Karpas-422 (cell line): ENCODE data around the gene CLIP3. TPM values are rescaled to one million over a fixed set of nuclear protein-coding genes. Genes with fewer than 3 reads are reported as not detected.

Source experiments
- DNase-seq: peaks from one replicate; pipeline ENCODE4 v3.0.0-alpha.2; 2015
- H2AFZ ChIP-seq: fragments of 200-600 bp; sonication (generic); 2 replicates; pipeline ENCODE4 v1.6.1; 2014; ENCODE audit warnings: antibody characterized with exemption, low read length, mixed read lengths
- H3K27ac ChIP-seq: fragments of 200-600 bp; sonication (generic); 2 replicates; pipeline ENCODE4 v1.5.1; 2014; ENCODE audit warnings: mild to moderate bottlenecking, low read length, moderate library complexity
- H3K27me3 ChIP-seq: fragments of 200-600 bp; sonication (generic); 2 replicates; pipeline ENCODE4 v1.6.1; 2014; ENCODE audit warnings: low read length, mixed read lengths
- H3K36me3 ChIP-seq: fragments of 200-600 bp; sonication (generic); 2 replicates; pipeline ENCODE4 v1.6.1; 2014; ENCODE audit warnings: low read length, mixed read lengths; ENCODE audit not compliant: insufficient read depth
- H3K4me1 ChIP-seq: fragments of 200-600 bp; sonication (generic); 2 replicates; pipeline ENCODE4 v1.6.1; 2014; ENCODE audit warnings: mild to moderate bottlenecking, low read length, mixed read lengths
- H3K4me2 ChIP-seq: fragments of 200-600 bp; sonication (generic); 2 replicates; pipeline ENCODE4 v1.6.1; 2014; ENCODE audit warnings: low read length, low read depth, mild to moderate bottlenecking; ENCODE audit not compliant: poor library complexity, severe bottlenecking
- H3K4me3 ChIP-seq: fragments of 200-600 bp; sonication (generic); 2 replicates; pipeline ENCODE4 v1.5.1; 2014; ENCODE audit warnings: mild to moderate bottlenecking, antibody characterized with exemption, low read length, mixed read lengths
- H3K79me2 ChIP-seq: fragments of 200-600 bp; sonication (generic); 2 replicates; pipeline ENCODE4 v1.6.1; 2014; ENCODE audit warnings: mild to moderate bottlenecking, low read length, mixed read lengths
- H3K9ac ChIP-seq: fragments of 200-600 bp; sonication (generic); 2 replicates; pipeline ENCODE4 v1.6.0; 2014; ENCODE audit warnings: low read length
- H3K9me2 ChIP-seq: fragments of 200-600 bp; sonication (generic), shearing (Covaris generic); replicated peaks from 2 replicates; pipeline ENCODE4 v1.6.0; 2014; ENCODE audit warnings: mild to moderate bottlenecking, low read length, moderate library complexity; ENCODE audit not compliant: insufficient read depth
- H3K9me3 ChIP-seq: fragments of 300-700, 200-600 bp; sonication (generic); 2 replicates; pipeline ENCODE4 v1.6.1; 2014; ENCODE audit warnings: low read length, mixed read lengths
- H4K20me1 ChIP-seq: fragments of 200-600 bp; sonication (generic); 2 replicates; pipeline ENCODE4 v1.6.1; 2014; ENCODE audit warnings: mild to moderate bottlenecking, antibody characterized with exemption, low read length, low read depth; ENCODE audit not compliant: insufficient read depth
- total RNA-seq: library from RNA; depleted of rRNA; stranded (reverse); fragments of >200 nt; shearing (Covaris generic); gene quantifications from 2 replicates; pipeline ENCODE4 v1.2.3, GENCODE V29; 2014; ENCODE audit warnings: low replicate concordance

CLIP3 gene
- total RNA-seq, 1 experiment from 2014 or later, result 1.2 TPM

GRCh38 chr19:36067681-36068080 lies 35.0 kb upstream of the CLIP3 start:
- H2AFZ ChIP-seq, result no peak overlapping the region
- no peak for DNase-seq
- peaks cover 35% of the 10 kb centered on the region for H3K36me3 ChIP-seq
- H3K4me2 ChIP-seq, result no peak overlapping the region
- no peaks in the 10 kb centered on the region for H3K27me3 ChIP-seq
- no peak overlapping the region for H3K4me3 ChIP-seq
- peaks cover 4% of the 10 kb centered on the region; the same call in 1 of the 2 replicates for H3K4me1 ChIP-seq
- H3K79me2 ChIP-seq, result peaks cover 15% of the 10 kb centered on the region
- no peaks in the 10 kb centered on the region for H3K9me3 ChIP-seq
- no peaks in the 10 kb centered on the region for H4K20me1 ChIP-seq
- no peak overlapping the region for H3K9ac ChIP-seq
- no peaks in the 10 kb centered on the region for H3K9me2 ChIP-seq
- no peak overlapping the region for H3K27ac ChIP-seq

DNA sequence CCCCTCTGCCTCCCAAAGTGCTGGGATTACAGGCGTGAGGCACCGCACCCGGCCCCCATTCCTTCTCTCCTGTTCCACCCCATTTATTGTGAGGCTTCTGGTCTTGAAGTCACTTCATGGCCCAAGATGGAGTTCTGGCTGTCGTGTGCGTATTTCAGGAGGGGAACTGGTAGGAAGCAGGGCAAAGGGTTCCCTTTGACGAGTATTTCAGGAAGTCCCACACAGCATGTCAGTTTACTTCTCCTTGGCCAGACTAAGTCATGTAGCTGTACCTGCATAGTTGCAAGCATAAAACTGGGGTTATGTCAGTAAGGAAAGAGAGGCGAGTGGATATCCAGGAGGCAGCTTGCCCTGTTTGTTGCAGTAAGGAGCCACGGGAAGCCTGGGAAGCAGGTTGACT lies 32.2 kb upstream of the CLIP3 start:
- Histone ChIP-seq H3K4me3 (no peak overlapping the region), H3K27ac (no peak overlapping the region), H4K20me1 (no peaks in the 10 kb centered on the region), H3K27me3 (no peaks in the 10 kb centered on the region), H3K4me1 (peaks cover 27% of the 10 kb centered on the region), H3K9me2 (no peaks in the 10 kb centered on the region), H3K36me3 (peaks cover 40% of the 10 kb centered on the region), H3K4me2 (no peak overlapping the region), H3K9ac (no peak overlapping the region), H3K9me3 (no peaks in the 10 kb centered on the region), H3K79me2 (peaks cover 37% of the 10 kb centered on the region), H2AFZ (no peak overlapping the region)
- no peak for DNase-seq

DNA sequence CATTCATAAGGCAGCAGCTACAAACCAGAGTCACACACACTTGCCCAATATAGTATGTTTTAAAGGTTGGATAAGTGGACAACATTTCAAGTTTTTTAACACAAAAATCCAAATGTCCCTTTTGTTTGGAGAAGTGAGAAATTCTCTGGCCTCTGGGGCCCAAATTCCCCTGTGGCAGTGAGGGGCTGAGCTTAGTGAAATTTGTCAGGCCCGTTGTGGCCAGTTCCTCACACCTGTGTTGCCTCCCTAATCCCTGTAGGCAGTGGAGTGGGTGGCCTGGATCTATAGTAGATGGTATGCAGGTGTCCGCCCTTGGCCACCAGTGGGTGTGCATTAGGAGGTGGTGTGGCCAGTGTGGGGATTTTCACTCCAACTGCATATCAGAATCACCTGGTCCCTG lies 28.7 kb upstream of the CLIP3 start:
- Histone ChIP-seq H4K20me1 (0 out of 2 replicates have a peak, but pooled peaks cover 3% of the 10 kb centered on the region), H3K36me3 (peaks cover 33% of the 10 kb centered on the region), H3K27ac (peak overlapping the region; percentile 90), H3K4me3 (peak overlapping the region; percentile 38), H3K27me3 (no peaks in the 10 kb centered on the region), H3K9ac (peak overlapping the region; percentile 52), H2AFZ (no peak overlapping the region), H3K4me2 (peak overlapping the region; percentile 55), H3K4me1 (peaks cover 58% of the 10 kb centered on the region), H3K9me2 (no peaks in the 10 kb centered on the region), H3K9me3 (no peaks in the 10 kb centered on the region), H3K79me2 (peaks cover 62% of the 10 kb centered on the region)
- DNase-seq, result peak; percentile 55

GRCh38 chr19:36060430-36060829 lies 27.8 kb upstream of the CLIP3 start:
- Histone ChIP-seq H3K4me2 (peak overlapping the region; percentile 55), H4K20me1 (0 out of 2 replicates have a peak, but pooled peaks cover 3% of the 10 kb centered on the region), H3K79me2 (peaks cover 68% of the 10 kb centered on the region), H3K36me3 (peaks cover 26% of the 10 kb centered on the region), H3K9me2 (no peaks in the 10 kb centered on the region), H2AFZ (no peak overlapping the region), H3K9ac (peak overlapping the region; percentile 52), H3K27ac (peak overlapping the region; percentile 90), H3K4me1 (peaks cover 67% of the 10 kb centered on the region), H3K9me3 (no peaks in the 10 kb centered on the region), H3K4me3 (no peak overlapping the region), H3K27me3 (no peaks in the 10 kb centered on the region)
- peak; percentile 77 for DNase-seq

DNA sequence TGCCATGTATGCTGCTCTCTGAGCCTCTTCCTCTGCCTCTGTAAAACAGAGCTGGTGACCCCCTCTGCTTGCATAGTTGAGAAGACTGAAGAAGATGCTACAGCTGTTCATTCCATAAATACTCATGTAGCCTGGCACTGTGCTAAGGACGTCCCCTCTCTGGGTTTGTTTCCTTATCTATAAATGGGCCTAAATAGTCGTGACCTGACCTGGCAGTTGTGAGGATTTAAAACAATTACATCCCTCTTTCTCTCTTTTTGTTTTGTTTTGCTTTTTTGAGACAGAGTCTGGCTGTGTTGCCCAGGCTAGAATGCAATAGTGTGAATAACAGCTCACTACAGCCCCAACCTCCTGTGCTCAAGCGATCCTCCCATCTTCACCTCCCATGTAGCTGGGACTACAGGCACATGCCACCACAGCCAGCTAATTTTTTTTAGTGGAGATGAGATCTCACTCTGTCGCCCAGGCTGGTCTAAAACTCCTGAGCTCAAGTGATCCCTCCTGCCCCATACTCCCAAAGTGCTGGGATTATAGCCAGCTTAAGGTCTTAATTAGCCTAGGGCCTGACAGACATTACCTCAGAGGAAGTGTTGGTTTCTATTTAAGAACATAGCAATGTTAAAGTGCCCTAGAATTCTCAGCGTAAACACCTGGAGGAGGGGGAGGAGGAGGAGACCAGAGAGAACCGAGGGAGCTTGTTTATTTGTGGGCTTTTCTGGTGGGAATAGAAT lies 26.7 kb upstream of the CLIP3 start:
- H3K36me3 ChIP-seq, result peaks cover 23% of the 10 kb centered on the region; the same call in 1 of the 2 replicates
- H2AFZ ChIP-seq, result no peak overlapping the region
- H3K4me1 ChIP-seq, result peaks cover 67% of the 10 kb centered on the region
- no peak for DNase-seq
- H3K4me3 ChIP-seq, result no peak overlapping the region
- H3K9ac ChIP-seq, result peak overlapping the region; percentile 29; the same call in 1 of the 2 replicates
- H3K27ac ChIP-seq, result peak overlapping the region; percentile 44; the same call in 1 of the 2 replicates
- H3K27me3 ChIP-seq, result no peaks in the 10 kb centered on the region
- no peaks in the 10 kb centered on the region for H3K9me3 ChIP-seq
- peaks cover 71% of the 10 kb centered on the region for H3K79me2 ChIP-seq
- 0 out of 2 replicates have a peak, but pooled peaks cover 3% of the 10 kb centered on the region for H4K20me1 ChIP-seq
- peak overlapping the region; percentile 55 for H3K4me2 ChIP-seq
- H3K9me2 ChIP-seq, result no peaks in the 10 kb centered on the region

DNA sequence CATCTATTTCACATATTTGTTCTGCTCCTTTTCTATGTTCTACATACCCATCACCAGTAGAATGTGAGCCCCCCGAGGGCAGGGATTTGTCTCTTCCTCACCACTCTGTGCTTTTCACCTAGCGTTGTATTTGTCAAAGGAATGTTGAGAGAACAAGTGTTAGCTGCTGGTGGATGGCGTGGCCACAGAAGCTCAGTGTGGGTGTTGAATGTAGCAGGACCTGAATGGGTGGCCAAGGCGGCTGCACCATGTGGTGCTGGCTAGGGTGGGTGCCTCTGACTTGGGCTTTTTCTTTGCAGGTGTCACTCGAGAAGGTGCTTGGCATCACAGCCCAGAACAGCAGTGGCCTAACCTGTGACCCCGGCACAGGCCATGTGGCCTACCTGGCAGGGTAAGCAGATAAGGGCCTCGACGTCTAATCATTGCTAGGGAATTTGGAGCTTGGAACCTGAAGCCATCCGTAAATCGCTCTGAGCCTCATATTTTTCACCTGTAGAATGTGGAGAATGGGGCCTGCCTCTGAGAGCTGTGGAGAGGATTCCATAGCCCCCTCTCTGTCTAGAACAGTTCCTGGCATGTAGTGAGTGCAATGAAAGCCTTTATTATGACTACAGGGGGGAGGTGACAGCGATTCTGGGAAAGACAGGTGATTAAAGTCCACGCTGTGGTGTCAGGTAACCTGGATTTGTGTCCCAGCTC lies 26.0 kb upstream of the CLIP3 start:
- peak overlapping the region; percentile 20; the same call in 1 of the 2 replicates for H3K9ac ChIP-seq
- peaks cover 19% of the 10 kb centered on the region; the same call in 1 of the 2 replicates for H3K36me3 ChIP-seq
- no peak overlapping the region for H3K27ac ChIP-seq
- H4K20me1 ChIP-seq, result 0 out of 2 replicates have a peak, but pooled peaks cover 3% of the 10 kb centered on the region
- H2AFZ ChIP-seq, result no peak overlapping the region
- H3K27me3 ChIP-seq, result no peaks in the 10 kb centered on the region
- H3K9me2 ChIP-seq, result no peaks in the 10 kb centered on the region
- H3K79me2 ChIP-seq, result peaks cover 68% of the 10 kb centered on the region
- no peak for DNase-seq
- H3K4me3 ChIP-seq, result no peak overlapping the region
- H3K9me3 ChIP-seq, result no peaks in the 10 kb centered on the region
- peaks cover 65% of the 10 kb centered on the region for H3K4me1 ChIP-seq
- H3K4me2 ChIP-seq, result no peak overlapping the region

DNA sequence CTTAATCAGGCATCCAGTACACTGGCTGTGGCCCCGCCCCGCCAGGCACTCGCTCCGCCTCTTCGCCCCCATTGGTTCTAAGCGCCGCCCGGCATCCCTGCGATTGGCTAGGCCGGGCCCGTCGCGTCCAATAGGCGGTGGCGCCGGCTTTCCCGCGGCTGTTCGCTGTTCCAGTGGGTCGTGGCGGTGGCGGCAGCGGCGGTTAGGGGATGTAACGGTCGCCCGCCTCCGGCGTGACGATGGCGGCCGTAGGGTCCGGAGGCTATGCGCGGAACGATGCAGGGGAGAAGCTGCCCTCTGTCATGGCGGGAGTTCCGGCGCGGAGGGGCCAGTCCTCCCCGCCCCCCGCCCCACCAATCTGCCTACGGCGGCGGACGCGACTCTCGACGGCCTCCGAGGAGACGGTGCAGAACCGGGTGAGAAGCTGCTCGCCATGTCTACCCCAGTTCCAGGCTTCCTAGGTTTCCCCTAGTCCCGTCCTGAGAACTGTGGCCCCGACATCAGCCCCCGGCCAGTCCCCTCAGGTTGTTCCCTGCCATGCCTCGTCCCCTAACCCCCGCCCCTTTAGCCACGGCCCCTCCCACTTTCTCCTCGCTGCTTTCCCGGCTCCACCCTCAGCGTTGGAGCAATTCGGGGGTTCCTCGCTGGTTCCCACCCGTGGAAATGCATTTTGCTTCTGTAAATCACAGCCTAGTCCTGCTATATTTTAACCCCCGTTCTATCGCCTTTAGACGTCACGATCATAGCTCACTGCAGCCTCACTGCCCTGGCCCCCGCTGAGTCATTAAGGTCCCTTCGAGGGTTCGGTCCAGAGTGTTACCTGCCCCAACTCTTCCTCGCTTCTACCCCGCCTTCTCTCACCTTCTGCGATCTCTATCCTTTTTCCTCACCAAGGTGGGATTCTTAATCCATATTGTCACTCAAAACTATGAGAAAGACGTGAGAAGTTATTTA lies 22.3 kb upstream of the CLIP3 start, which contains the start of gene WDR62:
TSS of gene WDR62 (plus strand) at position 165 of the 954 bp plus-strand sequence. CDS start at position 240, 75 bp downstream.
- H3K79me2 ChIP-seq, result peaks cover 53% of the 10 kb centered on the region
- peak within 1 kb of the TSS; percentile 87; the same call in 1 of the 2 replicates for H2AFZ ChIP-seq
- peak within 1 kb of the TSS; percentile 91 for H3K4me2 ChIP-seq
- no peaks in the 10 kb centered on the region for H3K9me3 ChIP-seq
- H3K9ac ChIP-seq, result peak within 1 kb of the TSS; percentile 90
- no peaks in the 10 kb centered on the region for H3K9me2 ChIP-seq
- peak within 1 kb of the TSS; percentile 90 for H3K27ac ChIP-seq
- H3K4me3 ChIP-seq, result peak within 1 kb of the TSS; percentile 94
- H4K20me1 ChIP-seq, result 0 out of 2 replicates have a peak, but pooled peaks cover 3% of the 10 kb centered on the region
- DNase-seq, result peak; percentile 97
- H3K27me3 ChIP-seq, result no peaks in the 10 kb centered on the region
- H3K36me3 ChIP-seq, result peaks cover 9% of the 10 kb centered on the region; the same call in 1 of the 2 replicates
- H3K4me1 ChIP-seq, result peaks cover 66% of the 10 kb centered on the region
